ENCODE measurements around the gene MLLT3.

DNA sequence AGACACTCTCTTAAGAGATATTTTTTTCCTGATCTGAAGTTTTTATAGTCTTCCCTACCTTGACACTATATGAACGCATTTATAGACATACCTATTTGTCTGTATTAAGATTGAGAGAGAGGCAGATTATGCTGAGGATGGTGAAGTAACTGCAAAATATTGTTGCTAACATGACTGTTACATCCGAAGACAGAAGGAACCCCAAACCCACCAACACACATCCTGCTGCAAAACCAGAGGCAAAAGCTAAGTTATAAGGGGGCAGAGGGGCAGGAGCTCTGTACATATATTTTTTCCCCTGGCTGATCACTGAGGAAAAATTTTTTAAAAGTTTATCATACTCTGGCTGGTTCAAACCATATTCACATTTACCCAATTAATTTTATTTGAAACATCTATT is 279.0 kb downstream of the MLLT3 start:
- TF ChIP-seq, protein P1, sequence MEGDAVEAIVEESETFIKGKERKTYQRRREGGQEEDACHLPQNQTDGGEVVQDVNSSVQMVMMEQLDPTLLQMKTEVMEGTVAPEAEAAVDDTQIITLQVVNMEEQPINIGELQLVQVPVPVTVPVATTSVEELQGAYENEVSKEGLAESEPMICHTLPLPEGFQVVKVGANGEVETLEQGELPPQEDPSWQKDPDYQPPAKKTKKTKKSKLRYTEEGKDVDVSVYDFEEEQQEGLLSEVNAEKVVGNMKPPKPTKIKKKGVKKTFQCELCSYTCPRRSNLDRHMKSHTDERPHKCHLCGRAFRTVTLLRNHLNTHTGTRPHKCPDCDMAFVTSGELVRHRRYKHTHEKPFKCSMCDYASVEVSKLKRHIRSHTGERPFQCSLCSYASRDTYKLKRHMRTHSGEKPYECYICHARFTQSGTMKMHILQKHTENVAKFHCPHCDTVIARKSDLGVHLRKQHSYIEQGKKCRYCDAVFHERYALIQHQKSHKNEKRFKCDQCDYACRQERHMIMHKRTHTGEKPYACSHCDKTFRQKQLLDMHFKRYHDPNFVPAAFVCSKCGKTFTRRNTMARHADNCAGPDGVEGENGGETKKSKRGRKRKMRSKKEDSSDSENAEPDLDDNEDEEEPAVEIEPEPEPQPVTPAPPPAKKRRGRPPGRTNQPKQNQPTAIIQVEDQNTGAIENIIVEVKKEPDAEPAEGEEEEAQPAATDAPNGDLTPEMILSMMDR (IDR thresholded peaks at IDR 0.05) = no peak
- TF ChIP-seq POLR2A (IDR thresholded peaks at IDR 0.05) = no peak
